ENCODE data around the gene PDGFRB.

PDGFRB gene

GRCh38 chr5:150142959-150143349 lies 12.7 kb downstream of the PDGFRB start:
- H3K4me1 ChIP-seq: no peaks in the 10 kb centered on the region
- H3K36me3 ChIP-seq (replicated peaks): no peaks in the 10 kb centered on the region
- H3K9me3 ChIP-seq: no peaks in the 10 kb centered on the region
- in situ Hi-C loops (cut with MboI; ENCODE audit: low sequenced_read_pairs): no loop called here
- DNase-seq (ENCODE audit: low spot score in 2 of 2): no peak
- no peak overlapping the region for H3K4me3 ChIP-seq
- no peaks in the 10 kb centered on the region for H3K27me3 ChIP-seq (ENCODE audit: low read depth)

DNA sequence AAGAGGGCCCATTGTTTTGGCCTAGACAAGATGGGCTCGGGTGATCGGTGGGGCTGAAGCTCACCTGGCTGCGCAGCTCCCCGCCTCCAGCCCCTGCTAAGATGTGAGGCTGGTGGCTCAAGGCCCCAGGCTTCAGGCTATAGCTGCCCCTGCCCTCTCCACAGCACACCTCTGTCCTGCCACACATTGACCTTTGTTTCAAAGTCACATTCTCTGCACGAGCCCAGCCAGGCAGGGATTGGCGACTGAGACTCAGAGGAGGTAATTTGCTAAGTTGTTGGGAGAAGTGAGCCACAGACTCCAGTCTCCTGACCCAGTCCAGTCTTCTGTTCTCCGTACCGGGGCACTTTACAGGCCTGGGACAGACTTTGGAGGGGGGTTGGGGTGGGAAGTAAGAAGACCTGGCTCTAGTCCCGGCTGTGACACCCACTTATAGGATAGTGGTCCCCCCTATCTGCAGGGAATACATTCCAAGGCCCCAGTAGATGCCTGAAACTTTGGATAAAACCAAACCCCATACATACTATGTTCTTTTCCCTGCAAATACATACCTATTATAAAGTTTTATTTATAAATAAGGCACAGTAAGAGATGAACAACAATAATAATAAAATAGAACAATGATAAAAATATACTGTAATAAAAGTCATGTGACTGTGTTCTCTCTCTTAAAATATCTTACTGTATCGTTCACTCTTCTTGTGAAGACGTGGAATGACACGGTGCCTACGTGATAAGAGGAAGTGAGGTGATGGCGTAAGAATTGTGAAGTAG lies 13.3 kb downstream of the PDGFRB start:
- no peaks in the 10 kb centered on the region for H3K36me3 ChIP-seq (replicated peaks)
- H3K4me1 ChIP-seq: no peaks in the 10 kb centered on the region
- H3K9me3 ChIP-seq: no peaks in the 10 kb centered on the region
- no peak for DNase-seq (ENCODE audit: low spot score in 2 of 2)
- no peak overlapping the region for H3K4me3 ChIP-seq
- no peaks in the 10 kb centered on the region for H3K27me3 ChIP-seq (ENCODE audit: low read depth)
- in situ Hi-C loops (cut with MboI; ENCODE audit: low sequenced_read_pairs): no loop called here

- Histone ChIP-seq H3K27me3 (ENCODE audit: low read depth) (no peaks in the 10 kb centered on the region), H3K9me3 (no peaks in the 10 kb centered on the region), H3K36me3 (replicated peaks) (no peaks in the 10 kb centered on the region), H3K4me3 (no peak overlapping the region), H3K4me1 (no peaks in the 10 kb centered on the region)
- in situ Hi-C loops (cut with MboI; ENCODE audit: low sequenced_read_pairs): no loop called here
- no peak for DNase-seq (ENCODE audit: low spot score in 2 of 2)
These were observed 14.0 kb downstream of the PDGFRB start for GRCh38 chr5:150141544-150142184.

- Histone ChIP-seq H3K9me3 (no peaks in the 10 kb centered on the region), H3K36me3 (replicated peaks) (no peaks in the 10 kb centered on the region), H3K4me3 (no peak overlapping the region), H3K4me1 (no peaks in the 10 kb centered on the region), H3K27me3 (ENCODE audit: low read depth) (no peaks in the 10 kb centered on the region)
- DNase-seq (ENCODE audit: low spot score in 2 of 2): no peak
- in situ Hi-C loops (cut with MboI; ENCODE audit: low sequenced_read_pairs): no loop called here
These were observed 14.8 kb downstream of the PDGFRB start for GRCh38 chr5:150140830-150141229.

DNA sequence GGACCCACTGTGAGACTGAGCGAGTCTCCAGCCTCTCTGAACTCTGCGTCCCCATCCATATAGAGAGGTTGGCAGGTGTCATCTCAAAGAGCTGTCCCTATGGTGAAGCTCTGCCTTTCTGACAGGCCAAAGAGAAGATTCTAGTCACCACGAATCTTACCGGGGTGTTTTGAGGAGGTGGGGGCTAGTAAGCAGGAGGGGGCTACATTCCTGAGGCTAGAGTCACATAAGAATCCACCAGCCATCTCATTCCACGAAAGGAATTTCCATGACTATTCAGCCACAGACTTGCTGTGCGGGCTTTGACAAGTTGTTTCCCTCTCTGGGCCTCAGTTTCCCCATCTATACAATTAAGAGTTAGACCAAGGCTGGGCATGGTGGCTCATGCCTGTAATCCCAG lies 16.3 kb downstream of the PDGFRB start:
- Histone ChIP-seq H3K36me3 (replicated peaks) (no peaks in the 10 kb centered on the region), H3K9me3 (no peaks in the 10 kb centered on the region), H3K4me3 (no peak overlapping the region), H3K27me3 (ENCODE audit: low read depth) (no peaks in the 10 kb centered on the region), H3K4me1 (no peaks in the 10 kb centered on the region)
- in situ Hi-C loops (cut with MboI; ENCODE audit: low sequenced_read_pairs): no loop called here
- no peak for DNase-seq (ENCODE audit: low spot score in 2 of 2)

- Histone ChIP-seq H3K27me3 (ENCODE audit: low read depth) (no peaks in the 10 kb centered on the region), H3K4me3 (no peak overlapping the region), H3K9me3 (no peaks in the 10 kb centered on the region), H3K4me1 (no peaks in the 10 kb centered on the region), H3K36me3 (replicated peaks) (no peaks in the 10 kb centered on the region)
- no peak for DNase-seq (ENCODE audit: low spot score in 2 of 2)
- in situ Hi-C loops (cut with MboI; ENCODE audit: low sequenced_read_pairs): no loop called here
These were observed 16.9 kb downstream of the PDGFRB start for GRCh38 chr5:150138551-150139265.

GRCh38 chr5:150137997-150138396 lies 17.6 kb downstream of the PDGFRB start:
- Histone ChIP-seq H3K36me3 (replicated peaks) (no peaks in the 10 kb centered on the region), H3K4me3 (no peak overlapping the region), H3K4me1 (no peaks in the 10 kb centered on the region), H3K27me3 (ENCODE audit: low read depth) (no peaks in the 10 kb centered on the region), H3K9me3 (no peaks in the 10 kb centered on the region)
- DNase-seq (ENCODE audit: low spot score in 2 of 2): no peak
- in situ Hi-C loops (cut with MboI; ENCODE audit: low sequenced_read_pairs): no loop called here

DNA sequence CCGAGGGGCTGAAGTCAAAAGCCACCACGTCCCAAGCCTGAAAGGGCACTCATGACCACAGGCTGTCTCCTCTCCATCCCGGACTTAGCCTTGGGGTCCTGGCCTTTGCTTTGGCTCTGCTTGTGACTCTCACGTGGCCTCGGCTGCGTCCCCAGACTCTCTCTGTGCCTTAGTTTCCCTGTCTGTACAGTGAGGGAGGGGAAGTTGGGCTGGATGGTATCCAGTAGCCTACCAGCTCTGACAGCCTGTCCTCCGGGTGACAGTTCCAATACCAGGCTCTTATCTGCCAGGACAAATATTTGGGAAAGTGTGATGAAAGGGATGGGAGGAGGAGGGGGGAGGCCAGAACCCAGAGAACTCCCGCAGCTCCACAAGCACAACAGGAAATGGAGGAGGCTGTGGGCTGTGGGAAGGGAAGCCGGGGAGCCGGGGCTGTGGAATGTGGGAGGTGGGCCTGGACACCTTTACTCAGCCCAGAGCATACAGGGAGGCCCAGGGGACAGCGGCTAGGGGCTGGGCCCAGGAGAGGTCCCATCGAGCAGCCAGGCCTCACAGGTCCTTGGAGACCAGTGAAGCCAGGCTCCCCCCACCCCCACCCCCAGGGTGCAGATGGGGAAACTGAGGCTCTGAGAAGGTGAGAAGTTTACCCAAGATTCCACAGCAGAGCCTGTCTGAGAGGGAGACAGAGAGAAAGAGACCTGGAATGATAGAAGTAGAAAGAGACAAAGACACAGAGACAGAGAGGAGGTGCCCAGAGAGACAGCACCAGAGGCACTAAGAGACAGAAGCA lies 18.3 kb downstream of the PDGFRB start:
- Histone ChIP-seq H3K27me3 (ENCODE audit: low read depth) (no peaks in the 10 kb centered on the region), H3K9me3 (no peaks in the 10 kb centered on the region), H3K4me1 (no peaks in the 10 kb centered on the region), H3K36me3 (replicated peaks) (no peaks in the 10 kb centered on the region), H3K4me3 (no peak overlapping the region)
- no peak for DNase-seq (ENCODE audit: low spot score in 2 of 2)
- in situ Hi-C loops (cut with MboI; ENCODE audit: low sequenced_read_pairs): no loop called here

GRCh38 chr5:150136305-150137167 lies 19.1 kb downstream of the PDGFRB start:
- Histone ChIP-seq H3K9me3 (no peaks in the 10 kb centered on the region), H3K4me1 (no peaks in the 10 kb centered on the region), H3K27me3 (ENCODE audit: low read depth) (no peaks in the 10 kb centered on the region), H3K36me3 (replicated peaks) (no peaks in the 10 kb centered on the region), H3K4me3 (no peak overlapping the region)
- in situ Hi-C loops (cut with MboI; ENCODE audit: low sequenced_read_pairs): no loop called here
- DNase-seq (ENCODE audit: low spot score in 2 of 2): no peak

GRCh38 chr5:150135557-150136304 lies 19.9 kb downstream of the PDGFRB start:
- DNase-seq (ENCODE audit: low spot score in 2 of 2): no peak
- H3K27me3 ChIP-seq (ENCODE audit: low read depth): no peaks in the 10 kb centered on the region
- H3K4me3 ChIP-seq: no peak overlapping the region
- no peaks in the 10 kb centered on the region for H3K4me1 ChIP-seq
- in situ Hi-C loops (cut with MboI; ENCODE audit: low sequenced_read_pairs): no loop called here
- no peaks in the 10 kb centered on the region for H3K9me3 ChIP-seq
- no peaks in the 10 kb centered on the region for H3K36me3 ChIP-seq (replicated peaks)

GRCh38 chr5:150134198-150134588 lies 21.5 kb downstream of the PDGFRB start:
- in situ Hi-C loops (cut with MboI; ENCODE audit: low sequenced_read_pairs): no loop called here
- Histone ChIP-seq H3K4me3 (no peak overlapping the region), H3K27me3 (ENCODE audit: low read depth) (no peaks in the 10 kb centered on the region), H3K4me1 (no peaks in the 10 kb centered on the region), H3K36me3 (replicated peaks) (no peaks in the 10 kb centered on the region), H3K9me3 (no peaks in the 10 kb centered on the region)
- DNase-seq (ENCODE audit: low spot score in 2 of 2): no peak

DNA sequence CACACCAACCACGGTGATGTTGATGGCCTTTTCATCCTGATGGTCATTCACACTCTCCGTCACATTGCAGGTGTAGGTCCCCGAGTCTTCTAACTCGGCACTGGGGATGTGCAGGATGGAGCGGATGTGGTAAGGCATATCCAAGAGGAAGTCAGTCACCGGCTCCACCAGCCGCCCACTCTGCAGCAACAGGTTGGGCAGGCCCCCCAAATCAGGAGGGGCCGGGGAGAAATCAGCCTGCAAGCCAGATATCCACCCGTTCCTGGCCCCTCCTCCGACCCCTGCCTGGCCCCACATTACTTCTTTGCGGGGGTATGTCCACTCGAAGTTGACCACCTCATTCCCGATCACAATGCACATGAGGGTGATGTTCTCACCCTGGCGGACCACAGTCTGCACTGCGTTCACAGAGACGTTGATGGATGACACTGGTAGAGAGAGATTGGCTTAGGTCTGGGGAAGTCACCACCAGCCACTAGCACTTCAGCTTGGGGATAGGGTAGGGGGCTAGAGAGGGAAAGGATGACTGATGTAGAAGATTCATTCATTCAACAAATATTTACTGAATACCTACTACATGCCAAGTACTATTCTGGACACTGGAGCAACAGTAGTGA lies 22.0 kb downstream of the PDGFRB start:
- Histone ChIP-seq H3K27me3 (ENCODE audit: low read depth) (no peaks in the 10 kb centered on the region), H3K4me3 (no peak overlapping the region), H3K36me3 (replicated peaks) (no peaks in the 10 kb centered on the region), H3K4me1 (no peaks in the 10 kb centered on the region), H3K9me3 (no peaks in the 10 kb centered on the region)
- DNase-seq (ENCODE audit: low spot score in 2 of 2): no peak
- in situ Hi-C loops (cut with MboI; ENCODE audit: low sequenced_read_pairs): no loop called here
